ENCODE measurements around the gene APEH. TPM values are rescaled to one million over a fixed set of nuclear protein-coding genes. Genes with fewer than 3 reads are reported as not detected.

Gene APEH
- total and polyA plus RNA-seq, 10 of the 15 experiments (the other 5 are each of a cell fraction or from before 2014, with no cell fraction given), result 74.4 to 214 (median 131) TPM

DNA sequence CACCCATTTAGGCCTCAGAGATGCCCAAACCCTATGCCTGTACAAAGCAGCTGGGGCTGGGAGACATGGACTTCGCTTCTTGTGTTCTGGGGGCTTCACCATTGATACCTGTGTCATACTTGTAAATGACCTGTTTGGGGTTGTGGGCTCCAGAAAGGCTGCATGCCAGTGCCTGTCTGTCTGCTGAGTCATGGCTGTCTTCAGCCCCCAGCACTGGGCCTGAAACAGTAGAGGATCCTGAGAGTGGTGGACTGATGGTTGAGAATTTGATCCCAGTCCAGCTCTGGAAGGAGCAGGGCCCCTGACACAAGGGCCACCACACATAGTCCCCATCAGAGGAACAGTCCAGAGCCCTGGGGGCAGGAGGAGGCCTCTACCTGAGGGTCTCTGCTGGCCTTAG is 24.6 kb upstream of the APEH start (continued):
- TF ChIP-seq ETV6 (conservative IDR thresholded peaks at IDR 0.05 in 1 of 2, IDR thresholded peaks at IDR 0.05 in 1 of 2; ENCODE audit: borderline replicate concordance in 1 of 2, low read depth in 1 of 2) (no peak), MYC (IDR thresholded peaks at IDR 0.05; ENCODE audit: insufficient read depth, insufficient read length, insufficient replicate concordance, low read length, severe bottlenecking) (no peak), TBL1XR1 (IDR thresholded peaks at IDR 0.05; ENCODE audit: low read depth, low read length) (no peak), IKZF2 (IDR thresholded peaks at IDR 0.05) (no peak), EP300 (IDR thresholded peaks at IDR 0.05; ENCODE audit: borderline replicate concordance in 1 of 2, control insufficient read depth in 1 of 2, low read depth in 2 of 2, low read length in 2 of 2) (no peak), POLR2AphosphoS2 (IDR thresholded peaks at IDR 0.05; ENCODE audit: low read depth, low read length) (no peak), MEF2A (IDR thresholded peaks at IDR 0.05; ENCODE audit: insufficient read depth, low read depth, low read length) (no peak), MXI1 (IDR thresholded peaks at IDR 0.05; ENCODE audit: low read depth, low read length) (no peak)
- TF ChIP-seq, protein P1, sequence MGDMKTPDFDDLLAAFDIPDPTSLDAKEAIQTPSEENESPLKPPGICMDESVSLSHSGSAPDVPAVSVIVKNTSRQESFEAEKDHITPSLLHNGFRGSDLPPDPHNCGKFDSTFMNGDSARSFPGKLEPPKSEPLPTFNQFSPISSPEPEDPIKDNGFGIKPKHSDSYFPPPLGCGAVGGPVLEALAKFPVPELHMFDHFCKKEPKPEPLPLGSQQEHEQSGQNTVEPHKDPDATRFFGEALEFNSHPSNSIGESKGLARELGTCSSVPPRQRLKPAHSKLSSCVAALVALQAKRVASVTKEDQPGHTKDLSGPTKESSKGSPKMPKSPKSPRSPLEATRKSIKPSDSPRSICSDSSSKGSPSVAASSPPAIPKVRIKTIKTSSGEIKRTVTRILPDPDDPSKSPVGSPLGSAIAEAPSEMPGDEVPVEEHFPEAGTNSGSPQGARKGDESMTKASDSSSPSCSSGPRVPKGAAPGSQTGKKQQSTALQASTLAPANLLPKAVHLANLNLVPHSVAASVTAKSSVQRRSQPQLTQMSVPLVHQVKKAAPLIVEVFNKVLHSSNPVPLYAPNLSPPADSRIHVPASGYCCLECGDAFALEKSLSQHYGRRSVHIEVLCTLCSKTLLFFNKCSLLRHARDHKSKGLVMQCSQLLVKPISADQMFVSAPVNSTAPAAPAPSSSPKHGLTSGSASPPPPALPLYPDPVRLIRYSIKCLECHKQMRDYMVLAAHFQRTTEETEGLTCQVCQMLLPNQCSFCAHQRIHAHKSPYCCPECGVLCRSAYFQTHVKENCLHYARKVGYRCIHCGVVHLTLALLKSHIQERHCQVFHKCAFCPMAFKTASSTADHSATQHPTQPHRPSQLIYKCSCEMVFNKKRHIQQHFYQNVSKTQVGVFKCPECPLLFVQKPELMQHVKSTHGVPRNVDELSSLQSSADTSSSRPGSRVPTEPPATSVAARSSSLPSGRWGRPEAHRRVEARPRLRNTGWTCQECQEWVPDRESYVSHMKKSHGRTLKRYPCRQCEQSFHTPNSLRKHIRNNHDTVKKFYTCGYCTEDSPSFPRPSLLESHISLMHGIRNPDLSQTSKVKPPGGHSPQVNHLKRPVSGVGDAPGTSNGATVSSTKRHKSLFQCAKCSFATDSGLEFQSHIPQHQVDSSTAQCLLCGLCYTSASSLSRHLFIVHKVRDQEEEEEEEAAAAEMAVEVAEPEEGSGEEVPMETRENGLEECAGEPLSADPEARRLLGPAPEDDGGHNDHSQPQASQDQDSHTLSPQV (IDR thresholded peaks at IDR 0.05), result no peak
- TF ChIP-seq, protein P2, sequence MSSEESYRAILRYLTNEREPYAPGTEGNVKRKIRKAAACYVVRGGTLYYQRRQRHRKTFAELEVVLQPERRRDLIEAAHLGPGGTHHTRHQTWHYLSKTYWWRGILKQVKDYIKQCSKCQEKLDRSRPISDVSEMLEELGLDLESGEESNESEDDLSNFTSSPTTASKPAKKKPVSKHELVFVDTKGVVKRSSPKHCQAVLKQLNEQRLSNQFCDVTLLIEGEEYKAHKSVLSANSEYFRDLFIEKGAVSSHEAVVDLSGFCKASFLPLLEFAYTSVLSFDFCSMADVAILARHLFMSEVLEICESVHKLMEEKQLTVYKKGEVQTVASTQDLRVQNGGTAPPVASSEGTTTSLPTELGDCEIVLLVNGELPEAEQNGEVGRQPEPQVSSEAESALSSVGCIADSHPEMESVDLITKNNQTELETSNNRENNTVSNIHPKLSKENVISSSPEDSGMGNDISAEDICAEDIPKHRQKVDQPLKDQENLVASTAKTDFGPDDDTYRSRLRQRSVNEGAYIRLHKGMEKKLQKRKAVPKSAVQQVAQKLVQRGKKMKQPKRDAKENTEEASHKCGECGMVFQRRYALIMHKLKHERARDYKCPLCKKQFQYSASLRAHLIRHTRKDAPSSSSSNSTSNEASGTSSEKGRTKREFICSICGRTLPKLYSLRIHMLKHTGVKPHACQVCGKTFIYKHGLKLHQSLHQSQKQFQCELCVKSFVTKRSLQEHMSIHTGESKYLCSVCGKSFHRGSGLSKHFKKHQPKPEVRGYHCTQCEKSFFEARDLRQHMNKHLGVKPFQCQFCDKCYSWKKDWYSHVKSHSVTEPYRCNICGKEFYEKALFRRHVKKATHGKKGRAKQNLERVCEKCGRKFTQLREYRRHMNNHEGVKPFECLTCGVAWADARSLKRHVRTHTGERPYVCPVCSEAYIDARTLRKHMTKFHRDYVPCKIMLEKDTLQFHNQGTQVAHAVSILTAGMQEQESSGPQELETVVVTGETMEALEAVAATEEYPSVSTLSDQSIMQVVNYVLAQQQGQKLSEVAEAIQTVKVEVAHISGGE (CRISPR knock-in tag; IDR thresholded peaks at IDR 0.05), result no peak

Data from GM12878 (cell line).